SK-N-SH (cell line): ENCODE results near the gene SMIM24. TPM values are rescaled to one million over a fixed set of nuclear protein-coding genes. Genes with fewer than 3 reads are reported as not detected.

Experiments used
- CTCF ChIA-PET: fragments of 300-600, 350-600 bp; formaldehyde crosslinking; extraction: SDS; loops from one replicate; lab custom pipeline; 2021; lab: Yijun Ruan, JAX
- POLR2A ChIA-PET: fragments of 350-600 bp; sonication (Branson Sonifier 250); formaldehyde crosslinking; extraction: SDS; loops from one replicate; lab custom pipeline; 2020; ENCODE audit warnings: antibody characterized with exemption, inconsistent platforms; lab: Yijun Ruan, JAX
- DNase-seq: peaks from one replicate; pipeline ENCODE4 v3.0.0; 2012
- H2AFZ ChIP-seq: fragments of 200-600 bp; sonication (generic); 2 replicates; pipeline ENCODE4 v1.8.1; 2016; ENCODE audit warnings: antibody characterized with exemption, mild to moderate bottlenecking, low read depth
- H3F3A ChIP-seq: fragments of 200-600 bp; sonication (generic); replicated peaks from 2 replicates; pipeline ENCODE3; 2016; ENCODE audit warnings: antibody characterized with exemption, mild to moderate bottlenecking; ENCODE audit not compliant: insufficient read depth
- H3K27ac ChIP-seq, 2 experiments: fragments of 200-500 bp in 1 of 2; fragments of 200-600 bp in 1 of 2; sonication (Bioruptor generic) in 1 of 2; sonication (generic), shearing (Covaris generic) in 1 of 2; 2 replicates each; pipeline versions ENCODE4 v1.5.1 to v1.6.1; 2014 to 2016; ENCODE audit warnings: low read depth in 2 of 2, inconsistent platforms in 1 of 2, low read length in 1 of 2, mild to moderate bottlenecking in 1 of 2, mixed read lengths in 1 of 2
- H3K27me3 ChIP-seq: fragments of 200-600 bp; sonication (generic), shearing (Covaris generic); 2 replicates; pipeline ENCODE4 v1.6.1; 2016; ENCODE audit warnings: mixed run types; ENCODE audit not compliant: insufficient read depth
- H3K36me3 ChIP-seq, 2 experiments: fragments of 200-500 bp in 1 of 2; fragments of 200-600 bp in 1 of 2; sonication (Bioruptor generic) in 1 of 2; sonication (generic) in 1 of 2; replicated peaks in 1 of 2; 2 replicates each; pipeline versions ENCODE3 to v1.5.1; 2014 to 2016; ENCODE audit warnings: low read length in 1 of 2, mild to moderate bottlenecking in 1 of 2; ENCODE audit not compliant: insufficient read depth in 2 of 2, control insufficient read depth in 1 of 2
- H3K4me1 ChIP-seq, 2 experiments: fragments of 200-500 bp in 1 of 2; fragments of 200-600 bp in 1 of 2; sonication (Bioruptor generic) in 1 of 2; sonication (generic), shearing (Covaris generic) in 1 of 2; 2 replicates each; pipeline versions ENCODE4 v1.5.1 to v1.6.1; 2014 to 2016; ENCODE audit warnings: low read depth in 1 of 2, low read length in 1 of 2, mixed run types in 1 of 2; ENCODE audit not compliant: insufficient read depth in 2 of 2, control insufficient read depth in 1 of 2
- H3K4me2 ChIP-seq: fragments of 200-600 bp; sonication (generic), shearing (Covaris generic); 2 replicates; pipeline ENCODE4 v1.6.1; 2017; ENCODE audit warnings: mixed run types
- H3K4me3 ChIP-seq, 2 experiments: fragments of 200-500 bp in 1 of 2; fragments of 200-600 bp in 1 of 2; sonication (Bioruptor generic) in 1 of 2; sonication (generic), shearing (Covaris generic) in 1 of 2; 2 replicates each; pipeline versions ENCODE4 v1.5.1 to v1.8.1; 2014 to 2016; ENCODE audit warnings: low read depth in 2 of 2, inconsistent platforms in 1 of 2, low read length in 1 of 2, mild to moderate bottlenecking in 1 of 2, mixed read lengths in 1 of 2, moderate library complexity in 1 of 2
- H3K79me2 ChIP-seq: fragments of 200-600 bp; sonication (generic); 2 replicates; pipeline ENCODE4 v1.8.1; 2017; ENCODE audit warnings: mild to moderate bottlenecking; ENCODE audit not compliant: insufficient read depth
- H3K9ac ChIP-seq: fragments of 200-600 bp; sonication (generic); 2 replicates; pipeline ENCODE4 v1.6.1; 2017; ENCODE audit warnings: mixed run types
- H3K9me2 ChIP-seq: fragments of 200-600 bp; sonication (generic); 2 replicates; pipeline ENCODE4 v1.6.1; 2017; ENCODE audit warnings: mixed run types
- H3K9me3 ChIP-seq: fragments of 200-600 bp; sonication (generic); 2 replicates; pipeline ENCODE4 v1.6.1; 2017; ENCODE audit warnings: mixed run types, mild to moderate bottlenecking, moderate library complexity
- H4K20me1 ChIP-seq: fragments of 200-600 bp; sonication (generic); 2 replicates; pipeline ENCODE4 v1.6.1; 2017; ENCODE audit warnings: mild to moderate bottlenecking, mixed run types; ENCODE audit not compliant: insufficient read depth
- EP300 ChIP-seq, 2 experiments: IDR thresholded peaks; 2 replicates each; pipeline versions ENCODE4 v1.4.0 to v1.6.1; 2012; ENCODE audit warnings: borderline replicate concordance in 1 of 2, low read depth in 1 of 2, low read length in 1 of 2
- JUND ChIP-seq: IDR thresholded peaks from 2 replicates; pipeline ENCODE4 v1.4.0; 2012
- MXI1 ChIP-seq: IDR thresholded peaks from 2 replicates; pipeline ENCODE4 v1.6.1; 2012; ENCODE audit warnings: mild to moderate bottlenecking, low read depth, low read length, improper control_type of control experiment
- POLR2AphosphoS5 ChIP-seq: IDR thresholded peaks from 2 replicates; pipeline ENCODE4 v1.6.1; 2012; ENCODE audit warnings: low read depth, low read length
- RAD21 ChIP-seq: IDR thresholded peaks from 2 replicates; pipeline ENCODE4 v1.6.1; 2012; ENCODE audit warnings: mild to moderate bottlenecking, low read length
- SMC3 ChIP-seq: IDR thresholded peaks from 2 replicates; pipeline ENCODE4 v1.6.1; 2012; ENCODE audit warnings: low read depth, low read length, improper control_type of control experiment
- TCF12 ChIP-seq: IDR thresholded peaks from 2 replicates; pipeline ENCODE4 v1.4.0; 2012
- WGBS: methylation state at CpG from one replicate; pipeline ENCODE4 v1.1.6; 2017; ENCODE audit warnings: low lambda C conversion rate; 5-methylcytosine and 5-hydroxymethylcytosine counted together
- polyA plus RNA-seq, 3 experiments: library from polyadenylated mRNA; depleted of rRNA; stranded (reverse); fragments of >200 nt; gene quantifications; 2 replicates each; pipeline ENCODE4 v1.2.3, GENCODE V29; 2012
- TF ChIP-seq, protein P1 (sequence below): fragments of 200-600 bp; sonication (generic); IDR thresholded peaks from 2 replicates; pipeline ENCODE4 v1.6.1; 2017; ENCODE audit warnings: antibody characterized with exemption, mild to moderate bottlenecking, moderate library complexity
- TF ChIP-seq, protein P2 (sequence below): fragments of 150-350 bp; IDR thresholded peaks from 2 replicates; pipeline ENCODE4 v1.6.1; 2016; ENCODE audit warnings: mild to moderate bottlenecking, low read depth, low read length
- TF ChIP-seq, protein P3 (sequence below): IDR thresholded peaks from 2 replicates; pipeline ENCODE4 v1.6.1; 2012; ENCODE audit warnings: mild to moderate bottlenecking, low read depth, low read length, moderate library complexity
- TF ChIP-seq, protein P4 (sequence below): IDR thresholded peaks from 2 replicates; pipeline ENCODE4 v1.4.0; 2012; ENCODE audit warnings: low read depth, borderline replicate concordance

Gene SMIM24
- polyA plus RNA-seq, 1 of the 3 experiments (the other 2 are of a cell fraction), result 0.12 TPM

DNA sequence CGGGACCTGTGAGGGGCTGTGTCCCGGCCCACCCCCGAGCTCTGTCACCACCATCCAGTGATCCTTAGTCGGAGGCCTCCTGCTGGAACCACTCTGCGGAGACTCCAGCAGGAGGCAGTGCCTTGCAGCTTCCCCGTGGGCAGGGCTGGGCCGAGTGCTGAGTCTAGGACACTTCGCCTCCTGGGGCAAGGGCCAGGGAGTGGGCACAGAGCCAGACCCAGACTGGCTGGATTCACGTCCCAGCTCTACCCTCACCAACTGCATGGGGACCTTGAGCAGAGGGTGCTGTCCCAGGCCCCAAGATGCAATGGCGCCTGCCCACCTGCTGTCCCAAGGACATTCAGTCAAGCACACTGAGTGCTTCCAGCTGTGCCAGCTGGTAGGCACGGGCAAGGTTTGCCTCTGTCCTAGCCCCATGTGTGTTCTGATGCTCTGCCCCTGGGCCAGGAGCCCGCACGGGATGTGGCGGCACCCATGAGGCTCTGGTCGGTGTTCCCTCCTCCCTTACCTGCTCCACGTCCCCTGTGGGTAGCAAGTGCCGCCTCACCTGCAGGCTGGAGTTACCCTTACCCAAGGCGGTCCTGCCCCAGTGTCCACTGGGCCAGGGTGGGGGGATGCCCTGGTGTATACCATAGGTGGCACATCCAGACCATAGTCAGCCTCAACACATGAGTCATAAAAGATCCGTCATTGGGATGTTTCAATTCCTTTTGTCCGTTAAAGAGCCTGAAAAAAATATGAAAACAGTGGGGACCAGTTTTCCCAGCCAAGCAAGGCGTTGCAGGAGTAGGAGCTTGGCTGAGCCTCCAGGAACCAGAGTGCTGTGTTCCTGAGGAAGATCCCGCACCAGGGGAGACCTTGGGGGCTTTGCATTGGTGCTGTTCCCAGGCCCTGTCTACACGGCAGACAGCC lies 33.2 kb upstream of the SMIM24 start:
- CTCF ChIA-PET, result interaction anchor here (0.6 to 0.9 kb wide), 3 partner anchors 9 to 31 kb away, joined by 3 read pairs; no protein-coding TSS in a partner anchor
- DNase-seq, result no peak
- Histone ChIP-seq H4K20me1 (peaks cover 98% of the 10 kb centered on the region), H3K36me3 (peaks cover 0 to 7% of the 10 kb centered on the region in 2 experiments), H3K4me1 (peaks cover 7% of the 10 kb centered on the region in 2 experiments; a peak in 2 of 4 replicates), H2AFZ (no peak overlapping the region), H3K27ac (no peak overlapping the region), H3K79me2 (peaks cover 100% of the 10 kb centered on the region), H3K4me2 (no peak overlapping the region), H3K9me2 (no peaks in the 10 kb centered on the region), H3F3A (peaks cover 11% of the 10 kb centered on the region), H3K9me3 (no peaks in the 10 kb centered on the region), H3K4me3 (no peak overlapping the region), H3K9ac (no peak overlapping the region), H3K27me3 (no peaks in the 10 kb centered on the region)
- TF ChIP-seq EP300 (IDR thresholded peaks at IDR 0.05; ENCODE audit: borderline replicate concordance in 1 of 2, low read depth in 1 of 2, low read length in 1 of 2) (no peak), MXI1 (no peak), RAD21 (no peak), POLR2AphosphoS5 (no peak), TCF12 (no peak), JUND (no peak), SMC3 (no peak)
- TF ChIP-seq, protein P1, sequence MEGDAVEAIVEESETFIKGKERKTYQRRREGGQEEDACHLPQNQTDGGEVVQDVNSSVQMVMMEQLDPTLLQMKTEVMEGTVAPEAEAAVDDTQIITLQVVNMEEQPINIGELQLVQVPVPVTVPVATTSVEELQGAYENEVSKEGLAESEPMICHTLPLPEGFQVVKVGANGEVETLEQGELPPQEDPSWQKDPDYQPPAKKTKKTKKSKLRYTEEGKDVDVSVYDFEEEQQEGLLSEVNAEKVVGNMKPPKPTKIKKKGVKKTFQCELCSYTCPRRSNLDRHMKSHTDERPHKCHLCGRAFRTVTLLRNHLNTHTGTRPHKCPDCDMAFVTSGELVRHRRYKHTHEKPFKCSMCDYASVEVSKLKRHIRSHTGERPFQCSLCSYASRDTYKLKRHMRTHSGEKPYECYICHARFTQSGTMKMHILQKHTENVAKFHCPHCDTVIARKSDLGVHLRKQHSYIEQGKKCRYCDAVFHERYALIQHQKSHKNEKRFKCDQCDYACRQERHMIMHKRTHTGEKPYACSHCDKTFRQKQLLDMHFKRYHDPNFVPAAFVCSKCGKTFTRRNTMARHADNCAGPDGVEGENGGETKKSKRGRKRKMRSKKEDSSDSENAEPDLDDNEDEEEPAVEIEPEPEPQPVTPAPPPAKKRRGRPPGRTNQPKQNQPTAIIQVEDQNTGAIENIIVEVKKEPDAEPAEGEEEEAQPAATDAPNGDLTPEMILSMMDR, result no peak
- TF ChIP-seq, protein P2, sequence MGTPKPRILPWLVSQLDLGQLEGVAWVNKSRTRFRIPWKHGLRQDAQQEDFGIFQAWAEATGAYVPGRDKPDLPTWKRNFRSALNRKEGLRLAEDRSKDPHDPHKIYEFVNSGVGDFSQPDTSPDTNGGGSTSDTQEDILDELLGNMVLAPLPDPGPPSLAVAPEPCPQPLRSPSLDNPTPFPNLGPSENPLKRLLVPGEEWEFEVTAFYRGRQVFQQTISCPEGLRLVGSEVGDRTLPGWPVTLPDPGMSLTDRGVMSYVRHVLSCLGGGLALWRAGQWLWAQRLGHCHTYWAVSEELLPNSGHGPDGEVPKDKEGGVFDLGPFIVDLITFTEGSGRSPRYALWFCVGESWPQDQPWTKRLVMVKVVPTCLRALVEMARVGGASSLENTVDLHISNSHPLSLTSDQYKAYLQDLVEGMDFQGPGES, result no peak
- TF ChIP-seq, protein P3, sequence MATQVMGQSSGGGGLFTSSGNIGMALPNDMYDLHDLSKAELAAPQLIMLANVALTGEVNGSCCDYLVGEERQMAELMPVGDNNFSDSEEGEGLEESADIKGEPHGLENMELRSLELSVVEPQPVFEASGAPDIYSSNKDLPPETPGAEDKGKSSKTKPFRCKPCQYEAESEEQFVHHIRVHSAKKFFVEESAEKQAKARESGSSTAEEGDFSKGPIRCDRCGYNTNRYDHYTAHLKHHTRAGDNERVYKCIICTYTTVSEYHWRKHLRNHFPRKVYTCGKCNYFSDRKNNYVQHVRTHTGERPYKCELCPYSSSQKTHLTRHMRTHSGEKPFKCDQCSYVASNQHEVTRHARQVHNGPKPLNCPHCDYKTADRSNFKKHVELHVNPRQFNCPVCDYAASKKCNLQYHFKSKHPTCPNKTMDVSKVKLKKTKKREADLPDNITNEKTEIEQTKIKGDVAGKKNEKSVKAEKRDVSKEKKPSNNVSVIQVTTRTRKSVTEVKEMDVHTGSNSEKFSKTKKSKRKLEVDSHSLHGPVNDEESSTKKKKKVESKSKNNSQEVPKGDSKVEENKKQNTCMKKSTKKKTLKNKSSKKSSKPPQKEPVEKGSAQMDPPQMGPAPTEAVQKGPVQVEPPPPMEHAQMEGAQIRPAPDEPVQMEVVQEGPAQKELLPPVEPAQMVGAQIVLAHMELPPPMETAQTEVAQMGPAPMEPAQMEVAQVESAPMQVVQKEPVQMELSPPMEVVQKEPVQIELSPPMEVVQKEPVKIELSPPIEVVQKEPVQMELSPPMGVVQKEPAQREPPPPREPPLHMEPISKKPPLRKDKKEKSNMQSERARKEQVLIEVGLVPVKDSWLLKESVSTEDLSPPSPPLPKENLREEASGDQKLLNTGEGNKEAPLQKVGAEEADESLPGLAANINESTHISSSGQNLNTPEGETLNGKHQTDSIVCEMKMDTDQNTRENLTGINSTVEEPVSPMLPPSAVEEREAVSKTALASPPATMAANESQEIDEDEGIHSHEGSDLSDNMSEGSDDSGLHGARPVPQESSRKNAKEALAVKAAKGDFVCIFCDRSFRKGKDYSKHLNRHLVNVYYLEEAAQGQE, result no peak
- TF ChIP-seq, protein P4, sequence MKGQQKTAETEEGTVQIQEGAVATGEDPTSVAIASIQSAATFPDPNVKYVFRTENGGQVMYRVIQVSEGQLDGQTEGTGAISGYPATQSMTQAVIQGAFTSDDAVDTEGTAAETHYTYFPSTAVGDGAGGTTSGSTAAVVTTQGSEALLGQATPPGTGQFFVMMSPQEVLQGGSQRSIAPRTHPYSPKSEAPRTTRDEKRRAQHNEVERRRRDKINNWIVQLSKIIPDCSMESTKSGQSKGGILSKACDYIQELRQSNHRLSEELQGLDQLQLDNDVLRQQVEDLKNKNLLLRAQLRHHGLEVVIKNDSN, result no peak
- POLR2A ChIA-PET, result no interaction called here
- WGBS, result 92% methylated on average over 9 of the region's 23 CpGs
